A204.1 (cell line): ENCODE results near the gene CEP85L.

ENCODE experiments used
- FAIRE-seq: peaks from 2 replicates; lab custom pipeline; 2012; peaks lifted over from hg19 to GRCh38; lab: Jason Lieb, UNC

The CEP85L gene

GRCh38 chr6:118651282-118652050 lies at the start of gene CEP85L:
Gene CEP85L, minus strand, starts transcription at chr6:118651591. Its CDS starts 322 bp downstream, at chr6:118651269.
- FAIRE-seq = no peak

- FAIRE-seq = no peak
These were observed 49.1 kb upstream of the CEP85L start for GRCh38 chr6:118700531-118700930.

GRCh38 chr6:118697554-118697953 lies 46.2 kb upstream of the CEP85L start:
- no peak for FAIRE-seq

GRCh38 chr6:118696271-118696670 lies 44.9 kb upstream of the CEP85L start:
- FAIRE-seq = no peak

GRCh38 chr6:118693562-118693961 lies 42.2 kb upstream of the CEP85L start:
- FAIRE-seq = no peak

- FAIRE-seq = no peak
These were observed 34.5 kb upstream of the CEP85L start for GRCh38 chr6:118685823-118686449.

GRCh38 chr6:118683881-118684872 lies 32.8 kb upstream of the CEP85L start:
- FAIRE-seq = no peak

GRCh38 chr6:118680452-118681095 lies 29.2 kb upstream of the CEP85L start:
- FAIRE-seq = no peak

- no peak for FAIRE-seq
These were observed 28.0 kb upstream of the CEP85L start for GRCh38 chr6:118679327-118679901.

- no peak for FAIRE-seq
These were observed 27.5 kb upstream of the CEP85L start for GRCh38 chr6:118678866-118679265.

- no peak for FAIRE-seq
These were observed 25.8 kb upstream of the CEP85L start for GRCh38 chr6:118677193-118677592.

GRCh38 chr6:118675225-118675624 lies 23.8 kb upstream of the CEP85L start:
- FAIRE-seq = no peak

GRCh38 chr6:118674772-118675171 lies 23.4 kb upstream of the CEP85L start:
- FAIRE-seq = no peak

GRCh38 chr6:118672678-118673077 lies 21.3 kb upstream of the CEP85L start:
- no peak for FAIRE-seq

GRCh38 chr6:118669561-118669960 lies 18.2 kb upstream of the CEP85L start:
- no peak for FAIRE-seq

- no peak for FAIRE-seq
These were observed 17.5 kb upstream of the CEP85L start for GRCh38 chr6:118668761-118669385.

GRCh38 chr6:118667988-118668387 lies 16.6 kb upstream of the CEP85L start:
- no peak for FAIRE-seq

- FAIRE-seq = no peak
These were observed 13.6 kb upstream of the CEP85L start for GRCh38 chr6:118665011-118665410.

- FAIRE-seq = no peak
These were observed 12.9 kb upstream of the CEP85L start for GRCh38 chr6:118663993-118664985.

- FAIRE-seq = no peak
These were observed 10.4 kb upstream of the CEP85L start for GRCh38 chr6:118661831-118662230.
